T-cell (primary cell): ENCODE measurements around the gene TENT4B. TPM values are rescaled to one million over a fixed set of nuclear protein-coding genes. Genes with fewer than 3 reads are reported as not detected.
A peak's percentile ranks its signal among the peaks of the same experiment; 100 is the strongest.

ENCODE experiments used
- ATAC-seq, 4 experiments: fragments of 200-7000 bp in 3 of 4; fragments of 150-1000 bp in 1 of 4; cut with Tn5 transposase; replicated peaks in 1 of 4; 1 replicate in 3 of 4; 2 replicates in 1 of 4; pipeline ENCODE4 v1.10.0; 2021; ENCODE audit warnings: moderate library complexity in 3 of 4, mild to moderate bottlenecking in 2 of 4, moderate number of reproducible peaks in 1 of 4
- CTCF ChIA-PET, 2 donors: fragments of 300-600 bp; sonication (Branson Sonifier 250); formaldehyde crosslinking; loops; one replicate each; lab custom pipeline; 2022; ENCODE audit warnings: antibody characterized with exemption in 2 of 2; lab: Charles Lee
- POLR2A ChIA-PET, 2 donors: fragments of 300-600 bp; sonication (Branson Sonifier 250); formaldehyde crosslinking; loops; one replicate each; lab custom pipeline; 2022; ENCODE audit warnings: antibody characterized with exemption in 2 of 2; lab: Charles Lee
- DNase-seq, 35 experiments: peaks; one replicate each; pipeline versions ENCODE4 v3.0.0 to v3.0.0-alpha.2; 2013 to 2023
- H3K27ac ChIP-seq: one replicate; pipeline ENCODE4 v1.5.1; 2013; ENCODE audit warnings: low read length
- H3K27me3 ChIP-seq, 2 experiments: replicated peaks in 1 of 2; 1 replicate in 1 of 2; 2 replicates in 1 of 2; pipeline versions ENCODE4 v1.6.1 to v1.7.0; 2013; ENCODE audit warnings: low read length in 1 of 2, mixed read lengths in 1 of 2; ENCODE audit not compliant: control insufficient read depth in 2 of 2, insufficient read depth in 2 of 2; ENCODE audit errors: extremely low read depth in 1 of 2
- H3K36me3 ChIP-seq, 2 donors: 1 replicate in 1 of 2; 2 replicates in 1 of 2; pipeline versions ENCODE4 v1.6.1 to v1.7.0; 2013; ENCODE audit warnings: low read length in 1 of 2; ENCODE audit not compliant: control insufficient read depth in 2 of 2, insufficient read depth in 1 of 2; ENCODE audit errors: extremely low read depth in 1 of 2
- H3K4me1 ChIP-seq, 2 experiments: 1 replicate in 1 of 2; 2 replicates in 1 of 2; pipeline versions ENCODE4 v1.6.1 to v1.7.0; 2013; ENCODE audit warnings: low read length in 2 of 2, mixed read lengths in 1 of 2; ENCODE audit not compliant: insufficient read depth in 2 of 2, control insufficient read depth in 1 of 2; ENCODE audit errors: extremely low read depth in 1 of 2
- H3K4me3 ChIP-seq, 2 donors: 1 replicate in 1 of 2; 2 replicates in 1 of 2; pipeline versions ENCODE4 v1.5.1 to v1.7.0; 2013; ENCODE audit warnings: mild to moderate bottlenecking in 2 of 2, low read length in 1 of 2, moderate library complexity in 1 of 2; ENCODE audit not compliant: control insufficient read depth in 1 of 2; ENCODE audit errors: extremely low read depth in 1 of 2
- H3K9me3 ChIP-seq: 2 replicates; pipeline ENCODE4 v1.7.0; 2013
- H3K27ac Mint-ChIP-seq, 2 donors: one replicate each; pipeline ENCODE4 v1.8.0; 2020 to 2021; ENCODE audit warnings: mild to moderate bottlenecking in 2 of 2, mixed read lengths in 2 of 2
- H3K27me3 Mint-ChIP-seq, 2 donors: one replicate each; pipeline ENCODE4 v1.8.0; 2021 to 2022; ENCODE audit warnings: mixed read lengths in 2 of 2
- H3K36me3 Mint-ChIP-seq: one replicate; pipeline ENCODE4 v1.8.0; 2021; ENCODE audit warnings: mixed read lengths
- H3K4me1 Mint-ChIP-seq, 3 donors: one replicate each; pipeline ENCODE4 v1.8.0; 2020 to 2022; ENCODE audit warnings: mixed read lengths in 3 of 3, mild to moderate bottlenecking in 1 of 3
- H3K4me3 Mint-ChIP-seq, 3 donors: one replicate each; pipeline ENCODE4 v1.8.0; 2020 to 2022; ENCODE audit warnings: mild to moderate bottlenecking in 3 of 3, mixed read lengths in 3 of 3, moderate library complexity in 3 of 3
- H3K9me3 Mint-ChIP-seq, 3 donors: one replicate each; pipeline ENCODE4 v1.8.0; 2020 to 2022; ENCODE audit warnings: mixed read lengths in 3 of 3
- WGBS: methylation state at CpG from one replicate; pipeline ENCODE4 v1.1.5; 2013; ENCODE audit warnings: missing lambda C conversion rate; ENCODE audit not compliant: insufficient coverage; 5-methylcytosine and 5-hydroxymethylcytosine counted together
- total RNA-seq, 35 experiments: library from RNA in 6 of 35; stranded (reverse) in 6 of 35; fragments of 120-200 nt in 1 of 35; gene quantifications; one replicate each; pipeline versions ENCODE4 v1.2.1 to v1.2.4 and lab custom pipeline; 2013 to 2026

Gene TENT4B
- total RNA-seq, 5 donors from 2014 or later (not counting 1 experiment from before 2014, with no cell fraction given): 20.2 to 31.9 (median 20.9) TPM

GRCh38 chr16:50280932-50281331 lies 127.8 kb downstream of the TENT4B start:
- ATAC-seq: no peak
- Histone ChIP-seq H3K9me3 (no peaks in the 10 kb centered on the region), H3K4me3 (peak overlapping the region in 1 of 2 donors; percentile 37), H3K36me3 (peaks cover 0 to 27% of the 10 kb centered on the region in 2 donors), H3K27ac (peak overlapping the region; percentile 68), H3K4me1 (peaks cover 47 to 94% of the 10 kb centered on the region in 2 experiments), H3K27me3 (no peaks in the 10 kb centered on the region)
- WGBS: 90% methylated on average over 5 of the region's 5 CpGs
- POLR2A ChIA-PET: interaction anchor here in 1 of 2 donors (0.6 kb wide), 1 partner anchor 244 kb away, joined by 3 read pairs; no protein-coding TSS in a partner anchor
- H3K4me3 Mint-ChIP-seq: peak overlapping the region in 1 of 3 donors; percentile 85
- H3K9me3 Mint-ChIP-seq: no peaks in the 10 kb centered on the region
- H3K27me3 Mint-ChIP-seq: no peaks in the 10 kb centered on the region
- DNase-seq: no peak
- H3K27ac Mint-ChIP-seq: peak overlapping the region; percentile 89 to 99
- peaks cover 14% of the 10 kb centered on the region for H3K36me3 Mint-ChIP-seq
- peaks cover 87 to 99% (median 99%) of the 10 kb centered on the region in 3 donors for H3K4me1 Mint-ChIP-seq
- CTCF ChIA-PET: interaction anchor here (0.6 to 1.2 kb wide), 3 partner anchors 15 to 399 kb away, joined by 3 to 7 read pairs (median 4); partner anchors contain the start of gene ADCY7 (in 1 of the 2)

Other genes with a start within 250 kb of the TENT4B start
- gene CNEP1R1, start 128.1 kb upstream of the TENT4B start, total RNA-seq: 10 to 100 TPM; 26.7 to 32.9 (median 27.5) TPM
- gene HEATR3, start 87.3 kb upstream of the TENT4B start, total RNA-seq: 10 to 100 TPM; 17.0 to 28.4 (median 24.6) TPM
- gene ADCY7, start 113.2 kb downstream of the TENT4B start, total RNA-seq: 100 to 1,000 TPM; 201 to 314 (median 278) TPM
- gene BRD7, start 215.7 kb downstream of the TENT4B start, total RNA-seq: 100 to 1,000 TPM in 1 of 5 donors, 10 to 100 TPM in 4; 62.9 to 115 (median 75.4) TPM